NCI-H2196 treated with DMSO at 0.1 percent for 48 hours (cell line): ENCODE measurements around the gene PCDHA12.
"Not testable (repeated sequence)": the region's sequence is repeated elsewhere in the genome, so short reads cannot be mapped to it uniquely, and the experiment has no call there.

Experiments used
- DNase-seq: peaks from one replicate; lab custom pipeline; 2025; ENCODE audit not compliant: unreplicated experiment; lab: John Stamatoyannopoulos, UW

PCDHA12 gene, protein sequence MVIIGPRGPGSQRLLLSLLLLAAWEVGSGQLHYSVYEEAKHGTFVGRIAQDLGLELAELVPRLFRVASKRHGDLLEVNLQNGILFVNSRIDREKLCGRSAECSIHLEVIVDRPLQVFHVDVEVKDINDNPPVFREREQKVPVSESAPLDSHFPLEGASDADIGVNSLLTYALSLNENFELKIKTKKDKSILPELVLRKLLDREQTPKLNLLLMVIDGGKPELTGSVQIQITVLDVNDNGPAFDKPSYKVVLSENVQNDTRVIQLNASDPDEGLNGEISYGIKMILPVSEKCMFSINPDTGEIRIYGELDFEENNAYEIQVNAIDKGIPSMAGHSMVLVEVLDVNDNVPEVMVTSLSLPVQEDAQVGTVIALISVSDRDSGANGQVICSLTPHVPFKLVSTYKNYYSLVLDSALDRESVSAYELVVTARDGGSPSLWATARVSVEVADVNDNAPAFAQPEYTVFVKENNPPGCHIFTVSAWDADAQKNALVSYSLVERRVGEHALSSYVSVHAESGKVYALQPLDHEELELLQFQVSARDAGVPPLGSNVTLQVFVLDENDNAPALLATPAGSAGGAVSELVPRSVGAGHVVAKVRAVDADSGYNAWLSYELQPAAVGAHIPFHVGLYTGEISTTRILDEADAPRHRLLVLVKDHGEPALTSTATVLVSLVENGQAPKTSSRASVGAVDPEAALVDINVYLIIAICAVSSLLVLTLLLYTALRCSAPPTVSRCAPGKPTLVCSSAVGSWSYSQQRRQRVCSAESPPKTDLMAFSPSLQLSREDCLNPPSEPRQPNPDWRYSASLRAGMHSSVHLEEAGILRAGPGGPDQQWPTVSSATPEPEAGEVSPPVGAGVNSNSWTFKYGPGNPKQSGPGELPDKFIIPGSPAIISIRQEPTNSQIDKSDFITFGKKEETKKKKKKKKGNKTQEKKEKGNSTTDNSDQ

DNA sequence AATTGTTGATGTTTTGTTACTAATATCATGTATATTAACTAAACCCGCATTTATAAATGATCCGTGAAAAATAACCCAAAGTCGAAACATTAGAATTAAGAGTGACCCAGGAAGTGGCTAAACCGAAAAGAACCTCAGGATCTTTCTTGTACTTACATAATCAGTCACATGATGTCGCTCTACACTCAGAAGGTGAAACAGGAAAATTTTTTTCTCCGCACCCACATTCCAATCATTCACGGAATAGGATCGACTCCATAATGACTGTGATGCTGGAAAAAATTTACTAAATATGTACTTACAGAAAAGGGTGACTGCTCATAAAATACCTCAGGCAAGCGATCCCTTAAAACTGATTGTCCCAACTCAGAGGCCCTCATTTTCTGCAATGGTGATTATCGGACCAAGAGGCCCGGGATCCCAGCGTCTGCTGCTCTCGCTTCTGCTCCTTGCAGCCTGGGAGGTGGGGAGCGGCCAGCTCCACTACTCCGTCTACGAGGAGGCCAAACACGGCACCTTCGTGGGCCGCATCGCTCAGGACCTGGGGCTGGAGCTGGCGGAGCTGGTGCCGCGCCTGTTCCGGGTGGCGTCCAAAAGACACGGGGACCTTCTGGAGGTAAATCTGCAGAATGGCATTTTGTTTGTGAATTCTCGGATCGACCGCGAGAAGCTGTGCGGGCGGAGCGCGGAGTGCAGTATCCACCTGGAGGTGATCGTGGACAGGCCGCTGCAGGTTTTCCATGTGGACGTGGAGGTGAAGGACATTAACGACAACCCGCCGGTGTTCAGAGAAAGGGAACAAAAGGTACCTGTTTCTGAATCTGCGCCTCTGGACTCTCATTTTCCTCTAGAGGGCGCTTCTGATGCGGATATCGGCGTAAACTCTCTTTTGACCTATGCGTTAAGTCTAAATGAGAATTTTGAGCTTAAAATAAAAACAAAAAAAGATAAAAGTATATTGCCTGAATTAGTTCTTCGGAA lies at the start of gene PCDHA12:
PCDHA12 (plus strand) TSS at position 224 of the 981 bp plus-strand sequence; CDS start at position 389, 165 bp downstream.
- peak; percentile 72 for DNase-seq

DNA sequence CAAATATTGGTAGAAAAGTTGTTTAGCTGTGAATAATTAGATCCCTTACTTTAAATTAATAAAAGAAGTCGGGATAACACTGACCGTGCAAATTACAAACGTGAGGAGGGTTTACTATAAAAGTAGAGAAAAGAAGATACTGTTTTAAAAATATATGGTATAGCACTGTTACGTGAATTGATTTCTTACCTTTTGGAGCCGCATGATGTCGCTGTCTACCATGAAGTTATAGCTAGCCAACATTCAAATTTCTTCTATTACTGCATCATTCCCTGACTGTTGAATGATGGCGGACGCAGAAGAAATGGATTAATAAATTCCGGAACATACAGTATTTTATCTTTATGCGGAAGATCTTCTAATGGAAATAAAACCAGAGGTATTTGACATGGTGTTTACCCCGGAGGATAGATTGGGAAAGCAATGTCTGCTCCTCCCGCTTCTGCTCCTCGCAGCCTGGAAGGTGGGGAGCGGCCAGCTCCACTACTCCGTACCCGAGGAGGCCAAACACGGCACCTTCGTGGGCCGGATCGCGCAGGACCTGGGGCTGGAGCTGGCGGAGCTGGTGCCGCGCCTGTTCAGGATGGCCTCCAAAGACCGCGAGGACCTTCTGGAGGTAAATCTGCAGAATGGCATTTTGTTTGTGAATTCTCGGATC lies 47.3 kb upstream of the PCDHA12 start, which contains the start of gene PCDHA6:
PCDHA6 (plus strand) TSS at position 257 of the 658 bp plus-strand sequence; CDS start at position 389, 132 bp downstream.
- no peak for DNase-seq

DNA sequence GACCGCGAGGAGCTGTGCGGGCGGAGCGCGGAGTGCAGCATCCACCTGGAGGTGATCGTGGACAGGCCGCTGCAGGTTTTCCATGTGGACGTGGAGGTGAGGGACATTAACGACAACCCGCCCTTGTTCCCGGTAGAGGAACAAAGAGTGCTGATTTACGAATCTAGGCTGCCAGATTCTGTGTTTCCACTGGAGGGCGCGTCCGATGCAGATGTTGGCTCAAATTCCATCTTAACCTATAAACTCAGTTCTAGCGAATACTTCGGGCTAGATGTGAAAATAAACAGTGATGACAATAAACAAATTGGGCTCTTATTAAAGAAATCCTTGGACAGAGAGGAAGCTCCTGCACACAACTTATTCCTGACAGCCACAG lies 46.8 kb upstream of the PCDHA12 start:
- DNase-seq: no peak

DNA sequence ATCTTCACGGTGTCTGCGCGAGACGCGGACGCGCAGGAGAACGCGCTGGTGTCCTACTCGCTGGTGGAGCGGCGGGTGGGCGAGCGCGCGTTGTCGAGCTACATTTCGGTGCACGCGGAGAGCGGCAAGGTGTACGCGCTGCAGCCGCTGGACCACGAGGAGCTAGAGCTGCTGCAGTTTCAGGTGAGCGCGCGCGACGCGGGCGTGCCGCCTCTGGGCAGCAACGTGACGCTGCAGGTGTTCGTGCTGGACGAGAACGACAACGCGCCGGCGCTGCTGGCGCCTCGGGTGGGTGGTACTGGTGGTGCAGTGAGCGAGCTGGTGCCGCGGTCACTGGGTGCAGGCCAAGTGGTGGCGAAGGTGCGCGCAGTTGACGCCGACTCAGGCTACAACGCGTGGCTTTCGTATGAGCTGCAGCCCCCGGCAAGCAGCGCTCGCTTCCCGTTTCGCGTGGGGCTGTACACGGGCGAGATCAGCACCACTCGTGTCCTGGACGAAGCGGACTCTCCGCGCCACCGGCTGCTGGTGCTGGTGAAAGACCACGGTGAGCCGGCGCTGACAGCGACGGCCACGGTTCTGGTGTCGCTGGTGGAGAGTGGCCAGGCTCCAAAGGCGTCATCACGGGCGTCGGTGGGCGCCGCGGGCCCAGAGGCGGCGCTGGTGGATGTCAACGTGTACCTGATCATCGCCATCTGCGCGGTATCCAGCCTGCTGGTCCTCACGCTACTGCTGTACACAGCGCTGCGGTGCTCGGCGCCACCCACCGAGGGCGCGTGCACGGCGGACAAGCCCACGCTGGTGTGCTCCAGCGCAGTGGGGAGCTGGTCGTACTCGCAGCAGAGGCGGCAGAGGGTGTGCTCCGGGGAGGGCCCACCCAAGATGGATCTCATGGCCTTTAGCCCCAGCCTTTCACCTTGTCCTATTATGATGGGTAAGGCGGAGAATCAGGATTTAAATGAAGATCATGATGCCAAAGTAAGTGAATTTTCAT lies 45.3 kb upstream of the PCDHA12 start:
- DNase-seq: not testable (repeated sequence)

DNA sequence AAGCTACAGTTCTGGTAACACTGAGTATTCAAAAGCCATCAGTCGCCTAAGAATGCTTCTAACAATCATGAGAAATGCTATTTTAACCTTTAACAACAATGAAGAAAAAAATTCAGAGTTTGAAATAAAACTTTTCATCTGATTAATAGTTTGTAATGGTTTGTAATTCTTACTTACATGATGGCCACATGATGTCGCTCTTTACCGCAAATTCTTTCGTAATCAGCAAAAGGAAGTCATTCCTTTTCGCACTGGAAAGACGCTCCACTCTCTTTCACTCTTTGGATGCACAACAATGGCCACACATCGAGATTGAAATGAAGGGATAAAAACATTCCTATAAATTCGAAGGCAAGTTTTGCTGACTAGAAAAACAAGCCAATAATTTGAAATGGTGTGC lies 41.1 kb upstream of the PCDHA12 start, which contains the start of gene PCDHA7:
PCDHA7 (plus strand) TSS at position 277 of the 400 bp plus-strand sequence; CDS start at position 392, 115 bp downstream.
- no peak for DNase-seq

DNA sequence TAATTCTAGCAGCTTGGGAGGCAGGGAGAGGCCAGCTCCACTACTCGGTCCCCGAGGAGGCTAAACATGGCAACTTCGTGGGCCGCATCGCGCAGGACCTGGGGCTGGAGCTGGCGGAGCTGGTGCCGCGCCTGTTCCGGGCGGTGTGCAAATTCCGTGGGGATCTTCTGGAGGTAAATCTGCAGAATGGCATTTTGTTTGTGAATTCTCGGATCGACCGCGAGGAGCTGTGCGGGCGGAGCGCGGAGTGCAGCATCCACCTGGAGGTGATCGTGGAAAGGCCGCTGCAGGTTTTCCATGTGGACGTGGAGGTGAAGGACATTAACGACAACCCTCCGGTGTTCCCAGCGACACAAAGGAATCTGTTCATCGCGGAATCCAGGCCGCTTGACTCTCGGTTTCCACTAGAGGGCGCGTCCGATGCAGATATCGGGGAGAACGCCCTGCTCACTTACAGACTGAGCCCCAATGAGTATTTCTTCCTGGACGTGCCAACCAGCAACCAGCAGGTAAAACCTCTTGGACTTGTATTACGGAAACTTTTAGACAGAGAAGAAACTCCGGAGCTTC lies 40.6 kb upstream of the PCDHA12 start:
- DNase-seq: not testable (repeated sequence)

DNA sequence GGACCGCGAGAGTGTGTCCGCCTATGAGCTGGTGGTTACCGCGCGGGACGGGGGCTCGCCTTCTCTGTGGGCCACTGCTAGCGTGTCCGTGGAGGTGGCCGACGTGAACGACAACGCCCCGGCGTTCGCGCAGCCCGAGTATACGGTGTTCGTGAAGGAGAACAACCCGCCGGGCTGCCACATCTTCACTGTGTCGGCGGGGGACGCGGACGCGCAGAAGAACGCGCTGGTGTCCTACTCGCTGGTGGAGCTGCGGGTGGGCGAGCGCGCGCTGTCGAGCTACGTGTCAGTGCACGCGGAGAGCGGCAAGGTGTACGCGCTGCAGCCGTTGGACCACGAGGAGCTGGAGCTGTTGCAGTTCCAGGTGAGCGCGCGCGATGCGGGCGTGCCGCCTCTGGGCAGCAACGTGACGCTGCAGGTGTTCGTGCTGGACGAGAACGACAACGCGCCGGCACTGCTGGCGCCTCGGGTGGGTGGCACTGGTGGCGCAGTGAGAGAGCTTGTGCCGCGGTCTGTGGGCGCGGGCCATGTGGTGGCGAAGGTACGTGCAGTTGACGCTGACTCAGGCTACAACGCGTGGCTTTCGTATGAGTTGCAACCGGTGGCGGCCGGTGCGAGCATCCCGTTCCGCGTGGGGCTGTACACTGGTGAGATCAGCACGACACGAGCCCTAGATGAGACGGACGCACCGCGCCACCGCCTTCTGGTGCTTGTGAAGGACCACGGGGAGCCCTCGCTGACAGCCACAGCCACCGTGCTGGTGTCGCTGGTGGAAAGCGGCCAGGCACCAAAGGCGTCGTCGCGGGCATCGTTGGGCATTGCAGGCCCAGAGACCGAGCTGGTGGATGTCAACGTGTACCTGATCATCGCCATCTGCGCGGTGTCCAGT lies 39.2 kb upstream of the PCDHA12 start:
- DNase-seq: no peak

DNA sequence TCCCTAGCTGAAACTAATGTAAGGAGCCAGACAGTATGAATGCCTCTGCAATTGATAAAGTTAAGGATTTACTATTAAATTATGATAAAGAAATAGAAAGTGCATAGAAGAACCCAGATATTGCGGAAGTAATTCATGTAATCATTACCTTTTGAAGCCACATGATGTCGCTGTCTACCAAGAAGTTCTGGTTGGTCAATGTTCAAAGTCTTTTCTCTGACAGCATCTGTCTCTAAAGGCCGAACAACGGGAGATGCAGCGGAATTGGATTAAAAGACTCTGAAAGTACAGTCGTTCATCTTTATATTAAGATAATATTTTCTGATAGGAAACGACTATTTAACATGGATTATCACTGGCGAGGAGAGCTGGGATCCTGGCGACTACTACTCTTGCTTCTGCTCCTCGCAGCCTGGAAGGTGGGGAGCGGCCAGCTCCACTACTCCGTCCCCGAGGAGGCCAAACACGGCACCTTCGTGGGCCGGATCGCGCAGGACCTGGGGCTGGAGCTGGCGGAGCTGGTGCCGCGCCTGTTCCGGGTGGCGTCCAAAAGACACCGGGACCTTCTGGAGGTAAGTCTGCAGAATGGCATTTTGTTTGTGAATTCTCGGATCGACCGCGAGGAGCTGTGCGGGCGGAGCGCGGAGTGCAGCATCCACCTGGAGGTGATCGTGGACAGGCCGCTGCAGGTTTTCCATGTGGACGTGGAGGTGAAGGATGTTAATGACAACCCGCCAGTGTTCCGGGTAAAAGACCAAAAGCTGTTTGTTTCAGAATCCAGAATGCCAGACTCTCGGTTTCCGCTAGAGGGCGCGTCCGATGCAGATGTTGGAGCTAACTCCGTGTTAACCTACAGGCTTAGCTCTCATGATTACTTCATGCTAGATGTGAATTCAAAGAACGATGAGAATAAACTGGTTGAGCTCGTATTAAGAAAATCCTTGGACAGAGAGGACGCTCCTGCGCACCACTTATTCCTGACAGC lies 33.8 kb upstream of the PCDHA12 start, which contains the start of gene PCDHA8:
PCDHA8 (plus strand) TSS at position 210 of the 985 bp plus-strand sequence; CDS start at position 345, 135 bp downstream.
- DNase-seq: peak; percentile 3

DNA sequence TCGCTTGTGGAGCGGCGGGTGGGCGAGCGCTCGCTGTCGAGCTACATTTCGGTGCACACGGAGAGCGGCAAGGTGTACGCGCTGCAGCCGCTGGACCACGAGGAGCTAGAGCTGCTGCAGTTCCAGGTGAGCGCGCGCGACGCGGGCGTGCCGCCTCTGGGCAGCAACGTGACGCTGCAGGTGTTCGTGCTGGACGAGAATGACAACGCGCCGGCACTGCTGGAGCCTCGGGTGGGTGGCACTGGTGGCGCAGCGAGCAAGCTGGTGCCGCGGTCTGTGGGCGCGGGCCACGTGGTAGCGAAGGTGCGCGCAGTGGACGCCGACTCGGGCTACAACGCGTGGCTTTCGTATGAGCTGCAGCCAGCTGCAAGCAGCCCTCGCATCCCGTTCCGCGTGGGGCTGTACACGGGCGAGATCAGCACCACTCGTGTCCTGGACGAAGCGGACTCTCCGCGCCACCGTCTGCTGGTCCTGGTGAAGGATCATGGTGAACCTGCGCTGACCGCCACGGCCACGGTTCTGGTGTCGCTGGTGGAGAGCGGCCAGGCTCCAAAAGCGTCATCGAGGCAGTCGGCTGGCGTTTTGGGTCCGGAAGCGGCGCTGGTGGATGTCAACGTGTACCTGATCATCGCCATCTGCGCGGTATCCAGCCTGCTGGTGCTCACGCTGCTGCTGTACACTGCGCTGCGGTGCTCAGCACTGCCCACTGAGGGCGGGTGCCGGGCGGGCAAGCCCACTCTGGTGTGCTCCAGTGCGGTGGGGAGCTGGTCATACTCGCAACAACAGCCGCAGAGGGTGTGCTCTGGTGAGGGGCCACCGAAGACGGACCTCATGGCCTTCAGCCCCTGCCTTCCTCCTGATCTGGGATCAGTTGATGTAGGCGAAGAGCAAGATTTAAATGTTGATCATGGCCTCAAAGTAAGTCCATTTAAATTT lies 32.0 kb upstream of the PCDHA12 start:
- DNase-seq: no peak

DNA sequence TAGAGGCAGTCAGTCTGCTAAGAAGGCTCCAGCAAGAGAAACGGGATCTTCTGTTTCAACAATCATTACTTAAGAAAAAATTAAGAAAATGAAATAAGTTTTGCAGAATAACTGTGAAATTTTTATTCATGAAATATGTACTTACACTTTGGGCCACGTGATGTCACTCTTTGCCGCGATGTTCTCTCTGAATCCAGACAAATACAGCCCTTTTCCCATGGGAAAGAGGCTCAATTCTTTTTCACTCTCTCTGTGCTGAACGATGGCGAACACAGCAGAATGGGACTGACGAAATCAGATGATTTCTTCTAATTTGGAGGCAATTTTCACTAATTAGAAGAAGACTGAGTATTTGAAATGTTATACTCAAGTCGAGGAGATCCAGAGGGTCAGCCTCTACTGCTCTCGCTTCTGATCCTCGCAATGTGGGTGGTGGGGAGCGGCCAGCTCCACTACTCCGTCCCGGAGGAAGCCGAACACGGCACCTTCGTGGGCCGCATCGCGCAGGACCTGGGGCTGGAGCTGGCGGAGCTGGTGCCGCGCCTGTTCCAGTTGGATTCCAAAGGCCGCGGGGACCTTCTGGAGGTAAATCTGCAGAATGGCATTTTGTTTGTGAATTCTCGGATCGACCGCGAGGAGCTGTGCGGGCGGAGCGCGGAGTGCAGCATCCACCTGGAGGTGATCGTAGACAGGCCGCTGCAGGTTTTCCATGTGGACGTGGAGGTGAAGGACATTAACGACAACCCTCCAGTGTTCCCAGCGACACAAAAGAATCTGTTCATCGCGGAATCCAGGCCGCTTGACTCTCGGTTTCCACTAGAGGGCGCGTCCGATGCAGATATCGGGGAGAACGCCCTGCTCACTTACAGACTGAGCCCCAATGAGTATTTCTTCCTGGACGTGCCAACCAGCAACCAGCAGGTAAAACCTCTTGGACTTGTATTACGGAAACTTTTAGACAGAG lies 26.7 kb upstream of the PCDHA12 start, which contains the start of gene PCDHA9:
PCDHA9 (plus strand) TSS at position 244 of the 964 bp plus-strand sequence; CDS start at position 358, 114 bp downstream.
- DNase-seq: not testable (repeated sequence)

DNA sequence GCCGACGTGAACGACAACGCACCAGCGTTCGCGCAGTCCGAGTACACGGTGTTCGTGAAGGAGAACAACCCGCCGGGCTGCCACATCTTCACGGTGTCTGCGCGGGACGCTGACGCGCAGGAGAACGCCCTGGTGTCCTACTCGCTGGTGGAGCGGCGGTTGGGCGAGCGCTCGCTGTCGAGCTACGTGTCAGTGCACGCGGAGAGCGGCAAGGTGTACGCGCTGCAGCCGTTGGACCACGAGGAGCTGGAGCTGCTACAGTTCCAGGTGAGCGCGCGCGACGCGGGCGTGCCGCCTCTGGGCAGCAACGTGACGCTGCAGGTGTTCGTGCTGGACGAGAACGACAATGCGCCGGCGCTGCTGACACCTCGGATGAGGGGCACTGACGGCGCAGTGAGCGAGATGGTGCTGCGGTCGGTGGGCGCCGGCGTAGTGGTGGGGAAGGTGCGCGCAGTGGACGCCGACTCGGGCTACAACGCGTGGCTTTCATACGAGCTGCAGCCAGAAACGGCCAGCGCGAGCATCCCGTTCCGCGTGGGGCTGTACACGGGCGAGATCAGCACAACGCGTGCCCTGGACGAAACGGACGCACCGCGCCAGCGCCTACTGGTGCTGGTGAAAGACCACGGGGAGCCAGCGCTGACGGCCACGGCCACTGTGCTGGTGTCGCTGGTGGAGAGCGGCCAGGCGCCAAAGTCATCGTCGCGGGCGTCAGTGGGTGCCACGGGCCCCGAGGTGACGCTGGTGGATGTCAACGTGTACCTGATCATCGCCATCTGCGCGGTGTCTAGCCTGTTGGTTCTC lies 25.1 kb upstream of the PCDHA12 start:
- not testable (repeated sequence) for DNase-seq

DNA sequence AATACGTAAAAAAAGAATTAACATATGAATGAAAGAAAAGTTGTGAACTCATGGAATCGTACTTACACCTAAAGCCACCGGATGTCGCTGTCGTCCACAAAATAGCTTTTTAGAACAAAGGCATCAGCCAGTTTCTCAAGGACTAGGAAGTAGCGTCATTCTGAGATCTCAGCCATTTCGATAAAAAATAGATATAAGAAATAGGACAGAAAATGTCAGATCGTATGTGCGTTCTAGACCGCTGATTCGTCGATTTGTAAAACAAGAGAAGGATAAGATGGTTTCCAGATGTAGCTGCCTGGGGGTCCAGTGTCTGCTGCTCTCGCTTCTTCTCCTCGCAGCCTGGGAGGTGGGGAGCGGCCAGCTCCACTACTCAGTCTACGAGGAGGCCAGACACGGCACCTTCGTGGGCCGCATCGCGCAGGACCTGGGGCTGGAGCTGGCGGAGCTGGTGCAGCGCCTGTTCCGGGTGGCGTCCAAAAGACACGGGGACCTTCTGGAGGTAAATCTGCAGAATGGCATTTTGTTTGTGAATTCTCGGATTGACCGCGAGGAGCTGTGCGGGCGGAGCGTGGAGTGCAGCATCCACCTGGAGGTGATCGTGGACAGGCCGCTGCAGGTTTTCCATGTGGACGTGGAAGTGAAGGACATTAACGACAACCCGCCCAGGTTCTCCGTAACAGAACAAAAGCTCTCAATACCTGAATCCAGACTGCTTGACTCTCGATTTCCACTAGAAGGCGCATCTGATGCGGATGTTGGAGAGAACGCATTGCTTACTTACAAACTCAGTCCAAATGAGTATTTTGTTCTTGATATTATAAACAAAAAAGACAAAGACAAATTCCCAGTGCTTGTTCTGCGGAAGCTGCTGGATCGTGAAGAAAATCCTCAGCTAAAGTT lies 19.1 kb upstream of the PCDHA12 start, which contains the start of gene PCDHA10:
PCDHA10 (plus strand) TSS at position 126 of the 903 bp plus-strand sequence; CDS start at position 278, 152 bp downstream.
- no peak for DNase-seq
